K562 (cell line): ENCODE data around the gene VCAN. TPM values are rescaled to one million over a fixed set of nuclear protein-coding genes. Genes with fewer than 3 reads are reported as not detected.

Experiments
- ATAC-seq: fragments of 200-7000 bp; cut with Tn5 transposase; 3 replicates; pipeline ENCODE4 v1.9.1; 2020; ENCODE audit warnings: moderate library complexity
- BruUV-seq: library from RNA; stranded (reverse); fragments of 400-500 nt; replicated peaks from 2 replicates; lab custom pipeline; 2021; lab: Mats Ljungman, UMichigan
- CTCF ChIA-PET: fragments of 300-600 bp; formaldehyde crosslinking; extraction: SDS; loops from one replicate; lab custom pipeline; 2021; ENCODE audit warnings: low intra/inter-chr PET ratio; lab: Yijun Ruan, JAX
- POLR2A ChIA-PET: fragments of 300-600, 350-650 bp; sonication (Branson Sonifier 250); formaldehyde crosslinking; extraction: SDS; loops from one replicate; lab custom pipeline; 2021; ENCODE audit warnings: antibody characterized with exemption, inconsistent platforms; lab: Yijun Ruan, JAX
- DNase-seq, 4 experiments: peaks; one replicate each; pipeline versions ENCODE4 v3.0.0 to v3.0.0-alpha.2; 2011 to 2018; ENCODE audit warnings: low spot score in 3 of 4, mixed read lengths in 3 of 4; ENCODE audit errors: extremely low read depth in 1 of 4
- FAIRE-seq: peaks from 2 replicates; lab custom pipeline; 2011; peaks lifted over from hg19 to GRCh38; lab: Jason Lieb, UNC
- H2AFZ ChIP-seq: 2 replicates; pipeline ENCODE4 v1.6.0; 2011; ENCODE audit warnings: low read depth, low read length, control low read depth, inconsistent platforms
- H3K27ac ChIP-seq: fragments of 200-600 bp; 3 replicates; pipeline ENCODE4 v1.8.0; 2011; ENCODE audit warnings: low read depth, mild to moderate bottlenecking, control low read depth, inconsistent platforms, low read length, moderate library complexity, mixed read lengths; ENCODE audit errors: extremely low read depth
- H3K27me3 ChIP-seq, 2 experiments: fragments of 300-600 bp in 1 of 2; 2 replicates in 1 of 2; 3 replicates in 1 of 2; pipeline versions ENCODE4 v1.6.0 to v1.8.0; 2011; ENCODE audit warnings: inconsistent platforms in 2 of 2, low read length in 2 of 2, mild to moderate bottlenecking in 1 of 2, mixed read lengths in 1 of 2, moderate library complexity in 1 of 2; ENCODE audit not compliant: control insufficient read depth in 2 of 2, insufficient read depth in 2 of 2
- H3K36me3 ChIP-seq: fragments of 300-600 bp; 3 replicates; pipeline ENCODE4 v1.8.0; 2011; ENCODE audit warnings: mild to moderate bottlenecking, low read length, inconsistent platforms; ENCODE audit not compliant: control insufficient read depth, insufficient read depth
- H3K4me1 ChIP-seq, 2 experiments: fragments of 200-600 bp in 1 of 2; replicated peaks in 1 of 2; 2 replicates in 1 of 2; 3 replicates in 1 of 2; pipeline versions ENCODE4 v1.5.1 to v1.8.0; 2011; ENCODE audit warnings: inconsistent platforms in 2 of 2, low read length in 2 of 2, mild to moderate bottlenecking in 1 of 2, mixed read lengths in 1 of 2, moderate library complexity in 1 of 2; ENCODE audit not compliant: control insufficient read depth in 2 of 2, insufficient read depth in 2 of 2
- H3K4me2 ChIP-seq: 2 replicates; pipeline ENCODE4 v1.6.1; 2011; ENCODE audit warnings: low read length, control low read depth, inconsistent platforms, mixed read lengths; ENCODE audit not compliant: insufficient read depth
- H3K4me3 ChIP-seq: fragments of 200-600 bp; sonication (generic), shearing (Covaris generic); 2 replicates; pipeline ENCODE4 v1.5.1; 2016; ENCODE audit warnings: control low read depth, inconsistent platforms
- H3K79me2 ChIP-seq: fragments of 200-600 bp; 3 replicates; pipeline ENCODE4 v1.8.0; 2011; ENCODE audit warnings: low read length, inconsistent platforms; ENCODE audit not compliant: control insufficient read depth, insufficient read depth
- H3K9ac ChIP-seq, 2 experiments: 2 replicates each; pipeline versions ENCODE4 v1.6.0 to v1.6.1; 2011; ENCODE audit warnings: low read depth in 2 of 2, low read length in 2 of 2, control low read depth in 1 of 2, inconsistent platforms in 1 of 2, mild to moderate bottlenecking in 1 of 2, mixed read lengths in 1 of 2; ENCODE audit not compliant: insufficient read depth in 1 of 2
- H3K9me1 ChIP-seq: one replicate; pipeline ENCODE4 v1.6.0; 2011; ENCODE audit warnings: inconsistent platforms, mild to moderate bottlenecking, low read length, moderate library complexity; ENCODE audit not compliant: control insufficient read depth, insufficient read depth
- H3K9me3 ChIP-seq: replicated peaks from 2 replicates; pipeline ENCODE4 v1.5.1; 2011; ENCODE audit warnings: low read depth, low read length, inconsistent platforms; ENCODE audit not compliant: control insufficient read depth, insufficient read depth
- H4K20me1 ChIP-seq: replicated peaks from 2 replicates; pipeline ENCODE4 v1.6.1; 2011; ENCODE audit warnings: low read length, inconsistent platforms, mixed read lengths; ENCODE audit not compliant: control insufficient read depth, insufficient read depth
- BHLHE40 ChIP-seq: IDR thresholded peaks from 2 replicates; pipeline ENCODE4 v1.6.1; 2011; ENCODE audit warnings: low read length, improper control_type of control experiment
- CBFA2T3 ChIP-seq: fragments of 450-650 bp; IDR thresholded peaks from 2 replicates; pipeline ENCODE4 v1.6.1; 2017
- ERF ChIP-seq: fragments of 450-650 bp; formaldehyde crosslinking; IDR thresholded peaks from 2 replicates; pipeline ENCODE4 v1.4.0; 2020; ENCODE audit warnings: mild to moderate bottlenecking, mixed read lengths
- HDAC3 ChIP-seq: fragments of 450-650 bp; IDR thresholded peaks from 2 replicates; pipeline ENCODE4 v1.6.1; 2018; ENCODE audit warnings: borderline replicate concordance, mild to moderate bottlenecking, moderate library complexity; ENCODE audit not compliant: partially characterized antibody
- IRF9 ChIP-seq: fragments of 450-650 bp; IDR thresholded peaks from 2 replicates; pipeline ENCODE4 v1.6.1; 2016; ENCODE audit warnings: missing biosample characterization, missing genetic modification characterization
- KAT2B ChIP-seq: IDR thresholded peaks from one replicate; pipeline ENCODE4 v1.6.1; 2012; ENCODE audit warnings: low read depth, mild to moderate bottlenecking, control low read depth, inconsistent platforms, low read length, moderate library complexity
- MAFG ChIP-seq: fragments of 450-650 bp; conservative IDR thresholded peaks from 2 replicates; pipeline ENCODE4 v1.6.1; 2016; ENCODE audit warnings: missing genetic modification characterization, missing compliant biosample characterization
- SAP30 ChIP-seq: fragments of 200-600 bp; sonication (generic); IDR thresholded peaks from 2 replicates; pipeline ENCODE4 v1.6.1; 2012; ENCODE audit warnings: borderline replicate concordance, low read depth, mild to moderate bottlenecking, moderate library complexity, low read length, control low read depth, inconsistent platforms; ENCODE audit not compliant: insufficient read depth, poor library complexity, severe bottlenecking
- SIN3B ChIP-seq: fragments of 450-650 bp; IDR thresholded peaks from 2 replicates; pipeline ENCODE4 v1.6.1; 2017; ENCODE audit warnings: low read depth, mild to moderate bottlenecking, moderate library complexity
- SLC30A9 ChIP-seq: fragments of 250-450 bp; sonication (Bioruptor Pico); IDR thresholded peaks from 2 replicates; pipeline ENCODE4 v1.8.0; 2022; ENCODE audit warnings: mild to moderate bottlenecking, moderate library complexity
- TEAD2 ChIP-seq: fragments of 450-650 bp; IDR thresholded peaks from 2 replicates; pipeline ENCODE4 v1.6.1; 2016; ENCODE audit warnings: missing genetic modification characterization, control low read depth, missing compliant biosample characterization
- TEAD4 ChIP-seq, 2 experiments: sonication (generic) in 1 of 2; formaldehyde crosslinking in 1 of 2; IDR thresholded peaks; 2 replicates each; pipeline versions ENCODE4 v1.6.1 to v1.8.0; 2012 to 2022; ENCODE audit warnings: borderline replicate concordance in 1 of 2, inconsistent platforms in 1 of 2, low read length in 1 of 2, mild to moderate bottlenecking in 1 of 2, missing genetic modification reagents in 1 of 2
- ZNF146 ChIP-seq: IDR thresholded peaks from one replicate; pipeline ENCODE4 v1.6.1; 2018; ENCODE audit warnings: missing compliant biosample characterization; ENCODE audit not compliant: unreplicated experiment
- ZNF212 ChIP-seq: fragments of 450-650 bp; formaldehyde crosslinking; IDR thresholded peaks from 2 replicates; pipeline ENCODE4 v1.4.0; 2020; ENCODE audit warnings: mild to moderate bottlenecking
- ZZZ3 ChIP-seq: fragments of 450-650 bp; IDR thresholded peaks from 2 replicates; pipeline ENCODE4 v1.6.1; 2016; ENCODE audit warnings: antibody characterized with exemption, mild to moderate bottlenecking, moderate library complexity
- WGBS: fragments of 100-300 bp; shearing (Covaris generic); methylation state at CpG from one replicate; pipeline ENCODE4 v1.1.6; 2016; ENCODE audit warnings: low coverage, mixed read lengths; ENCODE audit not compliant: insufficient coverage; ENCODE audit errors: missing lambda C conversion rate; 5-methylcytosine and 5-hydroxymethylcytosine counted together
- in situ Hi-C: fragments of 300-500 bp; cut with MboI; formaldehyde crosslinking; loops from 4 replicates; pipeline ENCODE4 v1.15.0; 2018; ENCODE audit warnings: inconsistent platforms, mixed read lengths
- intact Hi-C: fragments of 100-400 bp; cut with micrococcal nuclease; formaldehyde crosslinking; loops from 2 replicates; pipeline ENCODE4 v1.14.2; 2022
- polyA plus RNA-seq, 8 experiments: library from polyadenylated mRNA; depleted of rRNA in 4 of 8; stranded (reverse) in 5 of 8; unstranded in 3 of 8; fragments of >200 nt; fragmentation: Nextera tagmentation in 2 of 8; fragmentation: Illumina TruSeq in 1 of 8; extraction: Ambion mirVana in 2 of 8; extraction: Trizol in 1 of 8; gene quantifications; 2 replicates each; pipeline versions ENCODE4 v1.2.1 to v1.2.3, GENCODE V29; 2011 to 2014; ENCODE audit warnings: inconsistent platforms in 1 of 8, missing spikeins in 1 of 8
- total RNA-seq, 7 experiments: library from RNA; depleted of rRNA in 6 of 7; stranded (reverse); fragments of >200 nt in 6 of 7; fragmentation: Illumina TruSeq in 2 of 7; extraction: Trizol in 2 of 7; gene quantifications; 2 replicates each; pipeline versions ENCODE4 v1.2.1 to v1.2.3, GENCODE V29; 2011 to 2021; ENCODE audit warnings: low replicate concordance in 1 of 7

The VCAN gene
- total and polyA plus RNA-seq, 9 of the 15 experiments (the other 6 are each of a cell fraction or from before 2014, with no cell fraction given), result 0.01 to 0.33 (median 0.05) TPM

- Histone ChIP-seq H3K9ac (no peak overlapping the region), H3K4me2 (no peak overlapping the region), H2AFZ (no peak overlapping the region), H3K79me2 (no peaks in the 10 kb centered on the region), H3K36me3 (no peaks in the 10 kb centered on the region), H3K4me1 (no peaks in the 10 kb centered on the region), H3K27ac (no peak overlapping the region), H3K4me3 (no peak overlapping the region), H3K9me1 (no peaks in the 10 kb centered on the region), H3K27me3 (no peaks in the 10 kb centered on the region; a peak in 1 of 5 replicates), H4K20me1 (no peaks in the 10 kb centered on the region), H3K9me3 (no peaks in the 10 kb centered on the region)
- ATAC-seq (no peak), FAIRE-seq (no peak), DNase-seq (no peak)
- ChIA-PET POLR2A (no interaction called here), CTCF (interaction anchor here (0.6 kb wide), 1 partner anchor 35 kb away, joined by 3 read pairs; no protein-coding TSS in a partner anchor)
- TF ChIP-seq ZNF146 (CRISPR knock-in tag), result no peak
- no peak for TF ChIP-seq MAFG (tag)
- TF ChIP-seq ZZZ3, result no peak
- TF ChIP-seq ZNF212, result no peak
- no peak for TF ChIP-seq SIN3B
- no peak for TF ChIP-seq SLC30A9 (CRISPR knock-in tag)
- no peak for TF ChIP-seq TEAD2 (tag)
- intact Hi-C loops (no loop called here), in situ Hi-C loops (no loop called here)
- no TSS peak for BruUV-seq
- 0% methylated on average over 2 of the region's 2 CpGs for WGBS
Measured at GRCh38 chr5:83524991-83525390, 53.4 kb downstream of the VCAN start.

GRCh38 chr5:83526289-83526688, 54.7 kb downstream of the VCAN start:
- Histone ChIP-seq H3K4me1 (no peaks in the 10 kb centered on the region), H3K79me2 (no peaks in the 10 kb centered on the region), H3K4me3 (no peak overlapping the region), H3K9me3 (no peaks in the 10 kb centered on the region), H2AFZ (no peak overlapping the region), H3K4me2 (no peak overlapping the region), H3K27me3 (no peaks in the 10 kb centered on the region; a peak in 1 of 5 replicates), H3K9ac (no peak overlapping the region), H3K9me1 (no peaks in the 10 kb centered on the region), H3K27ac (no peak overlapping the region), H4K20me1 (no peaks in the 10 kb centered on the region), H3K36me3 (no peaks in the 10 kb centered on the region)
- FAIRE-seq (no peak), DNase-seq (no peak), ATAC-seq (no peak)
- CTCF ChIA-PET, result no interaction called here
- POLR2A ChIA-PET, result no interaction called here
- 6% methylated on average over 1 of the region's 1 CpG for WGBS
- in situ Hi-C loops, result no loop called here
- no TSS peak for BruUV-seq
- intact Hi-C loops, result no loop called here
- TF ChIP-seq TEAD4 (IDR thresholded peaks at IDR 0.05; ENCODE audit: low read length) (no peak), TEAD4 (CRISPR knock-in tag; IDR thresholded peaks at IDR 0.05; ENCODE audit: borderline replicate concordance) (no peak), ERF (CRISPR knock-in tag) (no peak), HDAC3 (no peak), SAP30 (no peak), IRF9 (tag) (no peak), CBFA2T3 (no peak), KAT2B (no peak), BHLHE40 (no peak)
